Measurements from ENCODE around the gene STARD3.

The STARD3 gene

DNA sequence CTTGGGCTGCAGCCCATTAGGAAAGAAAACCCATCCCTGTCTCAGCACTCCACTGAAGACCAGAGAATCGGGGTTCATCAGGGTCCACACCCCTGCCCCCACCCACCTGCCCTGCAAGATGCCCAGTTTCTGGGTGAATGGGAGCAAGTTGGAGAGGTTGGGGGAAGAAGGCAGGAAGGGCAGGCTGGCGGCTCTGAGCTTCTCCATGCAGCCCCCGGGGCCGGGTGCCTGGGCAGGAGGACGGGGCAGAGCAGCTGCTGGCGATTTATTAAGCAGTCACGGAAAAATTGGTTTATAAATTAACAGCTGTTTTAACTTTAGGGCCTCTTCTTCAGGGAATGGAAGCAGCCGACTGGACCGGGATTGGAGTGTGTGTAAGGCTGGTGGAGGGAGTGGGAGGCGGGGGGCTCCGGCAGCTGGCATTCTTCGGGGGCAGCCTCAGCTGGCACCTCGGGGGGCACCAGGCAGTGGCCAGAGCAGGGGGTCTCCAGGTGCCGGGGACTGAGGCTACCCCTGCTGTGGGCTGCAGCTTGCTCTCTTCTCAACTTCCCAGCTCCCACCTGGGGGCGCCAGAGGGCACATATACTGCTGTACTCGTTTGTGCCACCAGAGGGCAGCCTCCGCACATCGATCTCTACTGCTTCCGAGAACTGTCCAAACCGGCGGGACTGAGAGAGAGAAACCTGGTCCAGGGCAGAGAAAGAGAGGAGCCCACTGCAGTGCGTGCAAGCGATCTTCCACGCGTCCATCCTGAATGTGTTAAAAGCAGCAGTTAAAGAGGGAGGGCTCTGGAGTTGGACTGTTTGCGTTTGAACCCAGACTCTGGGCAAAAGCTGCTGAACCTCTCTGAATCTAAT lies 15.2 kb upstream of the STARD3 start:
- DNase-seq = peak; percentile 89 to 92

DNA sequence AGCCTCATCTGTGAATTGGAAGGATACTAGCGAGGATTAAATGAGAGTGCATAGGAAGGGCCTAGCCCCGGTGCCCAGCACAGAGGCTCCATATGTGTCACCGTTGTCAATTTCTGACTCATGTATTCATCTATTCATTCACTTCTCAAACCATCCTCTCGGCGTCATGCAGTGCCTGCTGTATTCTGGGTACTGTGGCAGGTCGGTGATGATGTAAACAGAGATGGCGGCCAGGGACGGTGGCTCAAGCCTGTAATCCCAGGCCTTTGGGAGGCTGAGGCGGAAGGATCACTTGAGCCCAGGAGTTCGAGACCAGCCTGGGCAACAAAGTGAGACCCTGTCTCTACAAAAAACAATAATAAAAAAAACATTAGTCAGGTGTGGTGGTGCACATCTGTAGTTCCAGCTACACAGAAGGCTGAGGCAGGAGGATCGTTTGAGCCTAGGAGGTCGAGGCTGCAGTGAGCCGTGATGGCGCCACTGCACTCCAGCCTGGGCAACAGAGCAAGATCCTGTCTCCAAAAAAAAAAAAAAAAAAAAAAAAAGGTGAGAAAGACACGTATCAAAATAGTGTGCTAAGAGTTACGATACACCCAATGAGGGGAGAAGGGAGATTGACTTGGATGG lies 14.5 kb upstream of the STARD3 start:
- peak; percentile 61 to 73 for DNase-seq

DNA sequence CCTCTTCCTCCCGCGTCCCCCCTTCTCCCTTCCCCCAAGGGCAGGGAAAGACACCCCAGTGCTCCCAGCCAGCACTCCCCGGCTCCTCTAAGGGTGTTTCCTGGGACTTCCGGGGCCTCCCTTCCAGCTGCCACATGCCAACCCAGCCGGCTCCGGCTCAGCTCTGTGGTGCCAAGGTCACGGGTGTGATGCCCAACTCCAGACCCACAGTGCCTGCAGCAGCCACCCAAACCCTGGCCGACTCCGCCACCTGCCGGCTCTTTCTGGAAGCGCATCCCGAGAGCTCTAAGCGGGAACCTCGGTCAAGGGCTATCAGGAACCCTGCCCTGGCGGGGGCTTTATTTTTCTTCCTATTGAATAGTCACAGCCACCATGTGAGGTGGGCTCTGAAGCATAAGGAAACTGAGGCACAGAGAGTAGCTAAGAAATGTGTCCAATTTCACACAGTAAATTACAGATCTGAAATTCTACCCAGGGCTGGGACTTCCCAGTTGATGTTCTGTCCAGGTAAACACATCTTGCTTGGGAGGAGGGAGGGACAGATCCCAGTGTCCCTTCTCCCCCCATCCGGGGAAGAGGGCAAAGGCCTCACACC lies 13.5 kb upstream of the STARD3 start:
- DNase-seq = peak; percentile 94 to 95

DNA sequence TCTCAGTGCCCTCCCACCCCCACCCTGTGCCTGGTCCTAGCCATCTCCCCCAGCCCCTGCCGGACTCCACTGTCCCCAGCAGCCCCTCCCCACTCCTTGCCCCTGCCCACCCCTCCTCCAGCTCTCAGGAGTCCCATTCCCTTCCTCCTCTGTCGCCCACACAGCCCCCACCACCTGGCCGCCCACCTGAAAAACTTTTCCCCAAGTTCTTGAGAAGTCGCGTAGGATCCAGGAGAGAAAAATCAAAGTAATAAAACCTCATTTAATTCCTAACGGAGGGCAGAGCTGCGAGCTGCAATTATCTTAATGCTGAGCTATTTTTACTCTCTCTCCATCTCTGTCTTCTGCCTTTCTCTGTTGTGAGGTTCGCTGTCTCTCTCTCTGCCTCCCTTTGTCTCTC lies 12.6 kb upstream of the STARD3 start:
- DNase-seq = no peak

DNA sequence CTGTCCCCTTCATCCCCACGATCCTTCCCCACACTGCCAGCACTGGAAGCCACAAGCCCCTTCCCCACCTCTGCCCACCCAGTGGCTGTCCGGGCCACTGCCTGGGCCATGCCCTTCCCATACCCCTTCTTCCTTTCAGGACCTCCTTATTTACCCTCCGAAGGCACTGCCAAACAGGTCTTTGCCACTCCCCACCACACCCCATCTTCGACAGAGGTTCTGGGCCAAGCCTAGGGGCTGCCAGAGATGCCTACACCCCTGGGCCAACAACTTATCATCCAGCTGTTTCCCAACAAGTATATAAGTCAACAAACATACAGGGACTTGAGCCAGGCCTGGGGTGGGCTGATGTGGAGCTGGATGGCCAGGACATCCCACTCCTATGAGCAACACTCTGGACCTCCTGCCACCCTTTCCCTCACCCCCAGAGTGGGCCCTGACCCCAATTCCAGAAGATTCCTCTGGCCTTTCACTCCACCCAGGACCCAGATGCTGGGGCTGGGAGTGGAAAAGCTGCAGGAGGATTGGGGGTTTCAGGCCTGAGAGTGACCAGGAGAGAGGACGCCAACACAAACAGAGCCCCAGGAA lies 11.7 kb upstream of the STARD3 start:
- DNase-seq = no peak

DNA sequence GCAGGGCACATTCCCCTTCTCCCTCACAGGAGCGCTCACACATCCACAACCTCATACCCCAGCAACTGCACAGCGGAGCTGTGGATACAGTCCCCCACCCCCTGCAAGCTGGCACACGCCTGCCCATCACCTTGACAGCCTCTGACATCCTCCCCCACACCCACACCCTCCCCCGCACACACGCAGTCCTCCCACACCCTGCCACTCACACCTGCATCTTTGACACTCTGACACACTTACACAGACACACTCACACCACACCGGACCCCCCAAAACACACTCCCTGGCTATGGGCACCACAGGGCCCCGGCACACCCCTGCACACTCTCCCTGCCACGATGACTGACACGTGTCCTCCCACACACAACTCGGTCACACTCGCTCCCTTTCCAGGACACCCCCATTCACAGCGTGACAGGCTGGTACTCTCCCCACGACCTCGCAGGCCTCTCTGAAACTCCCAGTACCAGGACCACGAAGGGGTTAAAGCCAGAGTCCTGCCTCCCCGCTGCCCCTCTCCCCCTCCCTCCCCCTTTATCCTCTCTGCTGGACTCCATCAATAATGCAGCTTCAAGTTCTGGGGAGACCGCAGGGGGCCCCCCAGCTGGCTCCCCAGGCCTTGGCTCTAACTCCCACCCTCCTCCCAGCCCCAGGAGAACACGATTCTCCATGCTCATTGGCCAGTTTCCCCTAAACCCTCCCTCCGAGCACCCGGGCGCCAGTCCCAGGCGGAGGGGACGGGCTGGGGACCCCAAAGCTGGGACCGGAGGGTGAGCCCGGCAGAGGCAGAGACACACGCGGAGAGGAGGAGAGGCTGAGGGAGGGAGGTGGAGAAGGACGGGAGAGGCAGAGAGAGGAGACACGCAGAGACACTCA lies 10.5 kb upstream of the STARD3 start, which contains the start of gene PPP1R1B:
PPP1R1B (plus strand) TSS at position 782 of the 876 bp plus-strand sequence. CDS start 441 bp downstream, outside the sequence.
- no peak for DNase-seq

DNA sequence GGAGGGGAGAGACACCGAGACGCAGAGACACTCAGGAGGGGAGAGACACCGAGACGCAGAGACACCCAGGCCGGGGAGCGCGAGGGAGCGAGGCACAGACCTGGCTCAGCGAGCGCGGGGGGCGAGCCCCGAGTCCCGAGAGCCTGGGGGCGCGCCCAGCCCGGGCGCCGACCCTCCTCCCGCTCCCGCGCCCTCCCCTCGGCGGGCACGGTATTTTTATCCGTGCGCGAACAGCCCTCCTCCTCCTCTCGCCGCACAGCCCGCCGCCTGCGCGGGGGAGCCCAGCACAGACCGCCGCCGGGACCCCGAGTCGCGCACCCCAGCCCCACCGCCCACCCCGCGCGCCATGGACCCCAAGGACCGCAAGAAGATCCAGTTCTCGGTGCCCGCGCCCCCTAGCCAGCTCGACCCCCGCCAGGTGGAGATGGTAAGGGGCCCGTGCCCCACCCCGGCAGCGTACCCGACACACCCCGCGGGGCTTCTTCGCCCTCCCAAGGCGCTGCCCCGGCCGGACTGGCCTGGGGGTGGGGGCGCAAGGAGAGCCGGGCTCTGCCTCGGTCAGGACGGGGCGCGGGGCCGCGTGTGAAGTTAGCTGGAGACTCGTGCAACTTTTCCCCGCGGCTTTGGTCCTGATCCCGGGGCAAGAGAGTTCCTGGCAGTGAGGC lies 9.8 kb upstream of the STARD3 start:
- no peak for DNase-seq

DNA sequence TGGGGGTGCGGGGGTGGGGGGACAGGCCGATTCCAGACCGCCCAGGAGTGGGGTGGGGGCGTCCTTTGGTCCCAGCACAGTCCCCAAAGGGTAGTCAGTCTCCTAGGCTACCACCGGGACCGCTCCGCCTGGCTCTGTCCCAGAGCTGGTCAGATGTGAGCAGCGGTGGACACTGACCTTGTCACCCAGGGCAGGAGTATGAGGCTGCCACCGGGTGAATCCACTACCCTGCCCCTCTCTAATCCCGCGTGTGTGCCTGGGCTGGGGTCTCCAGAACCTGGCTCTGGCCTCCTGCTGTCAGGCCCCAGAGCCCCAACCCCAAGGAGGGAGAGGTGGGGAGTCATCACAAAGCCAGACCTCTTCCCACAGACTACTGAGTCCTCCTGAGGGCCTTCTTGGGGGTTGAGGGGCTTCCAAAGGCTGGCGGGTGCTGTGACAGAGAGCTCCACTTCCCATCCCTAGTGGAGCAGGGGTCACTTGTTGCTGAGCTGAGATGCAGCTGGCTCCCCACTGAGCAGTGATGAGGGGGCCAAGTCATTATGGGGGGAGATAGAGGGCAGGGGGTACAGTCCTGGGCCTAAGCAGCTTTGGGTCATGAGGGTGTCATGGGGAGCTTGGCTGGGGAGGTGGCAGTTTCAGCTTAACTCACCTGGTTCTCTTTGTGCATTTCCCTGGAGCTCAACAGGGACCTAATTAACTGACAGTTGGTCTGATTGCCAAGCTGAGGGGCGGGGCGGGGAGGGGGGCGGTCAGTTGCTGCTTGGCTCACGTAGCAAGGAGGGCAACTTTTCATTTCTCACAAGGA lies 9.0 kb upstream of the STARD3 start:
- no peak for DNase-seq

DNA sequence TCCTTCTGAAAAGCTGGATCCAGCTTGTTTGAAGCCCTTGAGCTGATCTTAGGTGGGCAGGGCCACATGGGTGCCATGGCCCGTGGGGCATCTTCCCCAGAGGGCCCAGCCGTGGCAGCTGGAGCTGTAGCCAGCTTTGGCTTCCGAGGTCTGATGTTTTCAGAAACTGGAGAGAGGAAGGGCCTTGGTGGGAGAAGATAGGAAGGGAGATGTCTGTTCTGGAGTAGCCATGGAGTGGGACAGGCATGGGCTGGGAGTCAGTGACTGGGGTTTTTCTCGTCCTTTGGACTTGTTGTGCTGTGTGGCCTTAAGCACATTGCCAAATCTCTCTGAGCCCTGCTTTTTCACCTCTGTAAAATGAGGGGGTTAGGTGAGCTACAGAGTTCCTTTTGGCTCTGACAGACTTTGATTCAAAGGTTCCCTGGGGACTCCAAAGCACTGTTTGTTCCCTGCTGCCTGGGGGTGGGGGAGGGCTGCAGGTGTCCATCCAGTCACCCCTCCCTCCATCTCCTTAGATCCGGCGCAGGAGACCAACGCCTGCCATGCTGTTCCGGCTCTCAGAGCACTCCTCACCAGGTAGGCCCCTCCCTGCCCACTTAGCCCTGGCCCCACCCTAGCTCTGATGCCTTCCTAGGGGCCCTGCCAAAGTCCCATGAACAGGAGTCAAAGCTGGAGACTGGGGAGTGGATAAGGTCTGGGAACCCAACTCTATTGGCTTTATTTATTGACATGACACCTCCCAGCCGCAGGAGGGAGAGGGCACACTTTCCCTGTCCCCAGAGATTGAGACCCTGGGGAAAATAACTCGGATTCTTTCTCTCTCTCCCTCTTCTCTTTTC lies 8.1 kb upstream of the STARD3 start:
- DNase-seq = no peak

DNA sequence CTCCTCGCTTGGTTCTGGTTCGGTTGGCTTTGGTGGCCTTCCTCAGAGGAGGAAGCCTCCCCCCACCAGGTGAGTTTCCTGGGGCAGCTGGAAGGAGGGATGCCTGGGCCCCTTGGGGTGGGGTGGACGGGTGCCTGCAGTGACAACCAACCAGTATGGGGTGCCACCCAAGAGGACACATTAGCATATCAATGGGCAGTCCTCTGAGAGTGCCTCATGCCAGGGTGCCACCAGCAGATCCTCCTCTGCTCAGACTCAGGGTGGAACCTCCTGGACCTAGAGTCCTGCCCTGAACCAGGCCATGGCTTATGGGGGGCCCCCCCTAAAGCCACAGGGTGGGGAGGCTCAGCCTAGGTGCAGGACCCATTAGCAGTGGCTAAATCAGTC lies 7.5 kb upstream of the STARD3 start:
- no peak for DNase-seq

DNA sequence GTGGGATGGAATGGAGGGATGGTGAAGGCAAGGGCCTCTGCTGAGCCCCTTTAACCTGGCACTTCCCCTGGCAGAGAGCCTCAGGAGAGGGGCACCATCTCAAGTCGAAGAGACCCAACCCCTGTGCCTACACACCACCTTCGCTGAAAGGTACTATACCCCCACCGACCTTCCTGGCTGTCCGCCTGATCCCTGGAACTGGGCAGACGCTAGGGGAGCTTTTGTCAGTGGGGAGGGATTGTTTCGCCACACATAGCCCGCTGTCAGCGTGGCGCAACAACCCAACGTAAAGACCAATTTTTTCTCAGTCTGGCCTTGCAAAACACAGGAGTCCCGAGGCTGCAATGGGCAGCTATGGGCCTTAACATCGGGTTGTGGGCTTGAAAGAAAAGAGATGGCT lies 7.0 kb upstream of the STARD3 start:
- DNase-seq = no peak

DNA sequence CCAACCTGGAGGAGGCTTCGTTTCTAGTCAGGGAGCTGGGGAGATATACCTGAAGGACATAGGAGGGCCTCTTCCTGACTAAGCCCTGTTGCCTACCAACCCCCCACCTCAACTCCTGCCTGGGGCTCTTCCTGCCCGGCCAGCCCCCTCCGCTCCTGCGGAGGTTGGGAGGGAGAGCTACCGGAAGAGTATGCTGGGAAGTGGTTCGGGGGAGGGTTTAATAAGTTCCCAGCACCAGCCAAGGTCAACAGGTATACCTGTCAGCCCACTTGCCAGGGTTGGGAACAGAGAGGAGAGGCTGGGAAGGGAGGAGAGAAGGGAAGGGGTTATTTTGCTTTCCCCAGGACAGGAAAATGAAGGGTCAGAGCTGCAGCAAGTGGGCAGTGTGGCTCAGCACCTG lies 5.5 kb upstream of the STARD3 start:
- DNase-seq = no peak

DNA sequence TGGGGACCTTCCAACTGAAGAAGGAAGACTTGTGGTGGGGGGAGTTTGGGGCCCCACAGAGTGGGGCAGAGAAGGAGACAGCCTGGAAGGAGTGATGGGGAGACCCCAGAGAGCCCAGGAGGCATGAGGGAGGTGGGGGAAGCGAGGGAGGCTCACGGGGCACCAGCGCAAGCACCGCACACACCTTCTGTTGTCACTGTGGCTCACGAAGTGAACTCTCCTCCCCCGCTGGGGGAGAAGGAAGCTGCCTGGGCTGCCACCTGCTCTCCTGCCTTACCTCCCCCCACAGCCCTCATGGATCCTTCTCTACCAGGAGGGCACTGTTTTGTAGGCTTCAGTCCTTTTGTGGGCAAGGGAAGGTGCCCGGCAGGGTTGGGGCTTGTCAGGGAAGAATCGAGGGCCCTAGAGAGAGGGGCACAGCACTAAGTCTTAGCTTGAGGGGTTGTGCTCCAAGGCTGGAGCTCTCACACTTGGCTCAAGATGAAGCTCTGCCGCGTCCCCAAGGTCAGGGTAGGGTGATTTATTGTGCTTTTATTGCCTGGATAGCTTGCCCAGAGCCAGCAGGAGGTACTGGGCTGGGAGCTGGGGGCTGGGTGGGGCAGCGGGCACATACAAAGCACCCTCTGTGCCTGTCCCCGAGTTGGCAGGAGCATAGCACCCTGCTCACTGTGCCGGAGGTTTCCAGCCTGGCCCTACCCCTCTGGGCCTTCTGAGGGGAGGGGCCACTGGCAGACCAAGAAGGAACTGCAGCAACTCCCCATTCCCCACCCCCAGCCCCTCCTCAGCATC lies 4.6 kb upstream of the STARD3 start:
- no peak for DNase-seq

DNA sequence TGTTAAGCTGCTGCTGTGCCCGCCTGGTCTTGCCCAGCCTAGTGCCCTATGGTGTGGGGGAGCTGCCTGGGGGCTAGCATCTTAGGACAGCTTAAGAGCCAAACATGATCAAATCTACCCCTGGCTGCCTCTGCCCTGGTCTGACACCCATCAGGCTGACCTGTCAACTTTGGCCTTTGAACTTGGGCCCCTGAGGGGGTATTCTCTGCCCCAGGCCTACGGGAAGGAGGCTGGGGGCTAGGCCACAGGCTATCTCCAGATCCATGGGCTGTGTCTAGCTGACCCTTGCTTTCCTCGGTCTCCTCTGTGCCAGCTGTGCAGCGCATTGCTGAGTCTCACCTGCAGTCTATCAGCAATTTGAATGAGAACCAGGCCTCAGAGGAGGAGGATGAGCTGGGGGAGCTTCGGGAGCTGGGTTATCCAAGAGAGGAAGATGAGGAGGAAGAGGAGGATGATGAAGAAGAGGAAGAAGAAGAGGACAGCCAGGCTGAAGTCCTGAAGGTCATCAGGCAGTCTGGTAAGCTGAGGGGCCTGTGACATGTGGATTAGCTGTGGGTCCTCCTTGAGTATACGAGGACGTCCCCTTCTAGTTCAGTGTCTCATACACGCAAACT lies 3.3 kb upstream of the STARD3 start:
- no peak for DNase-seq

DNA sequence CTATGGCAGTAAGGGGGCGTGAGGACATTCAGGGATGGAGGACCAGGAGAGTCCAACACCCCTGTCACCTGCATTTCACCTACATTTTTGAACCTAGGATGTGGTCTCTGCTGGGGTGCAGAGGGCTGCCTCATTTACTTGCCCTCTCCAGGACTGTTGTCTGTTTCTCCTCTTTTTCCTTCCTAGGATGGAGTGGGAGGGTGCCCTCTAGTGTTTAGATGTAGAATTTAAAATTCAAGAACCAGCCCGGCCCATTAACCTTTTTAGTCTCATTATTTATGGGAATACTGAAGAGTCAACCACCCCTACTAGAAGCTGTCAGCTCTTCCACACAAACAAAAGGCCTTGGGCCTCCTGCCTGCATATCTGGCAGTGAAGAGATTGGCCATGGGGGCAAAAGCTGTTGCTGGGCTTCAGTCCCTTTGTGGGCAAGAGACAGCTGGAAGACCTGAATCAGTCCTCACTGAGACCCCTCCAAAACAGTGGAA lies 2.5 kb upstream of the STARD3 start:
- no peak for DNase-seq

DNA sequence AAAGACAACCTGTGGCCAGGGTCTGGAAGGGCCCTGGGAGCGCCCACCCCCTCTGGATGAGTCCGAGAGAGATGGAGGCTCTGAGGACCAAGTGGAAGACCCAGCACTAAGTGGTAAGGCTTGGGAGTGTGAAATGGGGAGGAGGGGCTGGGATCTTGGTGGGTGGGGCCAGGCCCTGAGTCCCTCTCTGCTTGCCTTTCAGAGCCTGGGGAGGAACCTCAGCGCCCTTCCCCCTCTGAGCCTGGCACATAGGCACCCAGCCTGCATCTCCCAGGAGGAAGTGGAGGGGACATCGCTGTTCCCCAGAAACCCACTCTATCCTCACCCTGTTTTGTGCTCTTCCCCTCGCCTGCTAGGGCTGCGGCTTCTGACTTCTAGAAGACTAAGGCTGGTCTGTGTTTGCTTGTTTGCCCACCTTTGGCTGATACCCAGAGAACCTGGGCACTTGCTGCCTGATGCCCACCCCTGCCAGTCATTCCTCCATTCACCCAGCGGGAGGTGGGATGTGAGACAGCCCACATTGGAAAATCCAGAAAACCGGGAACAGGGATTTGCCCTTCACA lies 1.2 kb upstream of the STARD3 start:
- DNase-seq = no peak

DNA sequence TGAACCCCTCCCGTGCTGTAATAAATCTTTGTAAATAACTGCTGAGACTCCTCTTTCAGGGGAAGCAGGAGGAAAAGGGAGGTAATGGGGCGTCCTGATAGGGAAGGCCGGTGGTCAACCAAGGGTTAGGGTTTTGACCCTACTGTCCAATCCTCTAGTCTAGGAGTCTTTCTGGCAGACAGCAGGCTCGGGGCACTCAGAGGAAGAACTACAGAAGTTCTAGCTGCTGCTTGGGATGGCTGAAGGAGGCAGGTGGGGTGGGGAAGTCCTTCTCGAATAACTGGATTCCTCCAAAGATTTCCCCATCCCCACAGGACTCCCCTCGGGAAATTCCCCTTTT lies 387 bp upstream of the STARD3 start:
- no peak for DNase-seq

DNA sequence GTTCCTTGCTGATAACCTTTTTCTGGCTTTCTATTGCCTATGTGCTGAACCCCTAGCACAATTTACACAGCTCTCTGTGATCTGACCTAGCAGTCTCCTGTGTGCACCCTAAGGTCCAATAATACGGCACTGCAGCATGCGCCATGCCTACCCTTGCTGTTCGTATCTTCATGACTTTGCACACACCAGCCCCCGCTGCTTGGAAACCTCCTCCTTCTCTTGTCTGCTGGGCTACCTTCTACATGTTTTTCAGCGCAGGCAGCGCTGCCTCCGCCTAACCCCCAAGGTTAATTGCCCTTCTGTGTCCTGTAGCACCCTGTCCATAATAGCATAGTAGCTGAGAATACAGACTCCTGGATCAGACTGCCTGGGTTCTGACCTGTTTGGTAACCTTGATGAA lies 1.4 kb downstream of the STARD3 start:
- DNase-seq = no peak

DNA sequence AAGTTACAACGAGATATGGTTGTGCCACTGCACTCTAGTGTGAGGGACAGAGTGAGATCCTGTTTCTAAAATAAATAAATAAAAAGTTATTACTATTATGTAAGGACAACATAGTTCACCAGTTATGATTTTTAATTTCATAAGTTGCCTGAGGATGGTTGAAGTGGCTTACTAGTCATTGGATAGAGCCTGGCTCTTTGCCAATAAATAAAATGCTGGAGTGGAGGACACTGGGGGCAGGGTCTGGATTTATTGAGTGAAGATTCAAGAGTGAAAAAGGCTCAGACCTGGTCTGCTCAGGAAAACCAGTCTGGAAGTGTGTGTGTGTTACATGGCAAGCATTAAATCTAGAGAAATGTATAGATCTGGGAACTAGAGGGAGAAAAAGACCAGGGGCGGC lies 2.1 kb downstream of the STARD3 start:
- no peak for DNase-seq

Data from activated CD4-positive, alpha-beta T cell treated with anti-CD3 and anti-CD28 coated beads, Interleukin-2, amount 50 U/mL, for 48 hours (primary cell).